Astrocyte (in vitro differentiated cells and primary cell): Measurements from ENCODE around the gene JMJD7. TPM values are rescaled to one million over a fixed set of nuclear protein-coding genes. Genes with fewer than 3 reads are reported as not detected.

Source experiments
- DNase-seq: peaks from one replicate; pipeline ENCODE4 v3.0.0-alpha.2; 2010; ENCODE audit warnings: low read depth
- FAIRE-seq: peaks from 2 replicates; lab custom pipeline; 2011; peaks lifted over from hg19 to GRCh38; lab: Jason Lieb, UNC
- H2AFZ ChIP-seq: 2 replicates; pipeline ENCODE4 v1.6.0; 2012; ENCODE audit warnings: low read depth, low read length, inconsistent platforms
- H3K27ac ChIP-seq: 2 replicates; pipeline ENCODE4 v1.5.1; 2011; ENCODE audit warnings: low read depth, low read length, inconsistent platforms
- H3K27me3 ChIP-seq: 2 replicates; pipeline ENCODE4 v1.6.0; 2011; ENCODE audit warnings: low read length, inconsistent platforms; ENCODE audit not compliant: insufficient read depth
- H3K36me3 ChIP-seq: 2 replicates; pipeline ENCODE4 v1.5.1; 2011; ENCODE audit warnings: low read length, inconsistent platforms; ENCODE audit not compliant: insufficient read depth
- H3K4me1 ChIP-seq: 2 replicates; pipeline ENCODE4 v1.5.1; 2011; ENCODE audit warnings: low read length, inconsistent platforms; ENCODE audit not compliant: insufficient read depth
- H3K4me2 ChIP-seq: 2 replicates; pipeline ENCODE4 v1.6.0; 2012; ENCODE audit warnings: low read length, inconsistent platforms
- H3K4me3 ChIP-seq: 2 replicates; pipeline ENCODE4 v1.5.1; 2011; ENCODE audit warnings: low read depth, mild to moderate bottlenecking, low read length, inconsistent platforms; ENCODE audit not compliant: insufficient read depth
- H3K79me2 ChIP-seq: 2 replicates; pipeline ENCODE4 v1.6.0; 2012; ENCODE audit warnings: mild to moderate bottlenecking, low read length, inconsistent platforms; ENCODE audit not compliant: insufficient read depth
- H3K9ac ChIP-seq: 2 replicates; pipeline ENCODE4 v1.6.0; 2012; ENCODE audit warnings: mild to moderate bottlenecking, low read length, inconsistent platforms
- H3K9me3 ChIP-seq: 2 replicates; pipeline ENCODE4 v1.5.1; 2012; ENCODE audit warnings: low read depth, mild to moderate bottlenecking, low read length, inconsistent platforms; ENCODE audit not compliant: insufficient read depth
- H4K20me1 ChIP-seq: 2 replicates; pipeline ENCODE4 v1.6.0; 2012; ENCODE audit warnings: low read length, inconsistent platforms; ENCODE audit not compliant: insufficient read depth
- H3K27ac Mint-ChIP-seq: one replicate; pipeline ENCODE4 v1.8.0; 2021; ENCODE audit warnings: mild to moderate bottlenecking, mixed read lengths; ENCODE audit not compliant: unreplicated experiment
- H3K27me3 Mint-ChIP-seq: one replicate; pipeline ENCODE4 v1.8.0; 2021; ENCODE audit warnings: low read depth, mixed read lengths; ENCODE audit not compliant: unreplicated experiment
- H3K36me3 Mint-ChIP-seq: one replicate; pipeline ENCODE4 v1.8.0; 2021; ENCODE audit warnings: low read depth, mixed read lengths; ENCODE audit not compliant: unreplicated experiment
- H3K4me1 Mint-ChIP-seq: one replicate; pipeline ENCODE4 v1.8.0; 2021; ENCODE audit warnings: low read depth, mixed read lengths; ENCODE audit not compliant: unreplicated experiment
- H3K4me3 Mint-ChIP-seq: one replicate; pipeline ENCODE4 v1.8.0; 2021; ENCODE audit warnings: mild to moderate bottlenecking, moderate library complexity, mixed read lengths; ENCODE audit not compliant: unreplicated experiment
- H3K9me3 Mint-ChIP-seq: one replicate; pipeline ENCODE4 v1.8.0; 2021; ENCODE audit warnings: mild to moderate bottlenecking, mixed read lengths; ENCODE audit not compliant: unreplicated experiment
- CTCF ChIP-seq: IDR thresholded peaks from 2 replicates; pipeline ENCODE4 v1.5.1; 2011; ENCODE audit warnings: low read depth, mild to moderate bottlenecking, inconsistent platforms, low read length, moderate library complexity; ENCODE audit not compliant: insufficient read depth
- EZH2 ChIP-seq: IDR thresholded peaks from 2 replicates; pipeline ENCODE4 v1.6.1; 2012; ENCODE audit warnings: mild to moderate bottlenecking, low read length, inconsistent platforms; ENCODE audit not compliant: insufficient read depth
- total RNA-seq: library from RNA; stranded (reverse); gene quantifications from 2 replicates; pipeline ENCODE4 v1.2.1, GENCODE V29; 2021

The JMJD7 gene
- total RNA-seq, 1 donor from 2014 or later = 7.6 TPM

- Mint-ChIP-seq H3K9me3 (no peaks in the 10 kb centered on the region), H3K27ac (peak overlapping the region; percentile 66), H3K36me3 (no peaks in the 10 kb centered on the region), H3K4me1 (peaks cover 48% of the 10 kb centered on the region), H3K4me3 (no peak overlapping the region), H3K27me3 (no peaks in the 10 kb centered on the region)
- Histone ChIP-seq H3K79me2 (peaks cover 83% of the 10 kb centered on the region), H3K4me3 (no peak overlapping the region), H3K9me3 (no peaks in the 10 kb centered on the region), H3K9ac (no peak overlapping the region), H3K27ac (no peak overlapping the region), H3K27me3 (no peaks in the 10 kb centered on the region), H2AFZ (no peak overlapping the region), H4K20me1 (peaks cover 40% of the 10 kb centered on the region), H3K4me2 (peak overlapping the region; percentile 5), H3K4me1 (peaks cover 20% of the 10 kb centered on the region), H3K36me3 (no peaks in the 10 kb centered on the region)
- DNase-seq (no peak), FAIRE-seq (no peak)
- TF ChIP-seq EZH2 (no peak), CTCF (no peak)
Measured at GRCh38 chr15:41789236-41789635, 38.7 kb upstream of the JMJD7 start.

- DNase-seq (no peak), FAIRE-seq (no peak)
- Mint-ChIP-seq H3K4me1 (peaks cover 48% of the 10 kb centered on the region), H3K27me3 (no peaks in the 10 kb centered on the region), H3K4me3 (no peak overlapping the region), H3K27ac (peak overlapping the region; percentile 66), H3K36me3 (no peaks in the 10 kb centered on the region), H3K9me3 (no peaks in the 10 kb centered on the region)
- H3K4me3 ChIP-seq = no peak overlapping the region
- H3K4me2 ChIP-seq = peak overlapping the region; percentile 5
- peak overlapping the region; percentile 1 for H3K27ac ChIP-seq
- H3K79me2 ChIP-seq = peaks cover 86% of the 10 kb centered on the region
- TF ChIP-seq EZH2 (no peak), CTCF (no peak)
- H3K9ac ChIP-seq = no peak overlapping the region
- H3K27me3 ChIP-seq = no peaks in the 10 kb centered on the region
- no peaks in the 10 kb centered on the region for H3K36me3 ChIP-seq
- H3K4me1 ChIP-seq = peaks cover 20% of the 10 kb centered on the region
- H4K20me1 ChIP-seq = peaks cover 43% of the 10 kb centered on the region
- no peaks in the 10 kb centered on the region for H3K9me3 ChIP-seq
- H2AFZ ChIP-seq = no peak overlapping the region
Measured at GRCh38 chr15:41789662-41790061, 38.2 kb upstream of the JMJD7 start.

GRCh38 chr15:41790169-41790568 is 37.7 kb upstream of the JMJD7 start:
- Mint-ChIP-seq H3K4me3 (no peak overlapping the region), H3K4me1 (peaks cover 48% of the 10 kb centered on the region), H3K36me3 (no peaks in the 10 kb centered on the region), H3K27ac (peak overlapping the region; percentile 89), H3K9me3 (no peaks in the 10 kb centered on the region), H3K27me3 (no peaks in the 10 kb centered on the region)
- peaks cover 20% of the 10 kb centered on the region for H3K4me1 ChIP-seq
- no peak for TF ChIP-seq CTCF
- no peak for TF ChIP-seq EZH2
- H3K27ac ChIP-seq = peak overlapping the region; percentile 91
- H3K27me3 ChIP-seq = no peaks in the 10 kb centered on the region
- H3K79me2 ChIP-seq = peaks cover 84% of the 10 kb centered on the region
- peak overlapping the region; percentile 27 for H3K9ac ChIP-seq
- DNase-seq = no peak
- peaks cover 43% of the 10 kb centered on the region for H4K20me1 ChIP-seq
- no peak overlapping the region for H3K4me3 ChIP-seq
- H3K9me3 ChIP-seq = no peaks in the 10 kb centered on the region
- H2AFZ ChIP-seq = no peak overlapping the region
- FAIRE-seq = no peak
- peak overlapping the region; percentile 79 for H3K4me2 ChIP-seq
- H3K36me3 ChIP-seq = no peaks in the 10 kb centered on the region
